A549 (cell line): ENCODE measurements around the gene DPEP2.

Source experiments
- EP300 ChIP-seq, 2 experiments: fragments of >200 bp; sonication (Bioruptor Twin); formaldehyde crosslinking; IDR thresholded peaks; 2 replicates in 1 of 2; 3 replicates in 1 of 2; pipeline ENCODE4 v1.6.1; 2016 to 2017
- KDM1A ChIP-seq: fragments of 200-600 bp; sonication (generic); IDR thresholded peaks from 2 replicates; pipeline ENCODE4 v1.6.1; 2016; ENCODE audit warnings: low read depth, mild to moderate bottlenecking
- POLR2A ChIP-seq: IDR thresholded peaks from 2 replicates; pipeline ENCODE4 v1.6.1; 2012; ENCODE audit warnings: mild to moderate bottlenecking, low read length
- TF ChIP-seq, protein P1 (sequence below): IDR thresholded peaks from 2 replicates; pipeline ENCODE4 v1.6.1; 2012
- TF ChIP-seq, protein P2 (sequence below): fragments of >200 bp; sonication (Bioruptor Twin); formaldehyde crosslinking; IDR thresholded peaks from 3 replicates; pipeline ENCODE4 v1.5.1; 2016
- TF ChIP-seq, protein P3 (sequence below): fragments of 450-650 bp; IDR thresholded peaks from 2 replicates; pipeline ENCODE4 v1.6.1; 2014; ENCODE audit warnings: antibody characterized with exemption

DNA sequence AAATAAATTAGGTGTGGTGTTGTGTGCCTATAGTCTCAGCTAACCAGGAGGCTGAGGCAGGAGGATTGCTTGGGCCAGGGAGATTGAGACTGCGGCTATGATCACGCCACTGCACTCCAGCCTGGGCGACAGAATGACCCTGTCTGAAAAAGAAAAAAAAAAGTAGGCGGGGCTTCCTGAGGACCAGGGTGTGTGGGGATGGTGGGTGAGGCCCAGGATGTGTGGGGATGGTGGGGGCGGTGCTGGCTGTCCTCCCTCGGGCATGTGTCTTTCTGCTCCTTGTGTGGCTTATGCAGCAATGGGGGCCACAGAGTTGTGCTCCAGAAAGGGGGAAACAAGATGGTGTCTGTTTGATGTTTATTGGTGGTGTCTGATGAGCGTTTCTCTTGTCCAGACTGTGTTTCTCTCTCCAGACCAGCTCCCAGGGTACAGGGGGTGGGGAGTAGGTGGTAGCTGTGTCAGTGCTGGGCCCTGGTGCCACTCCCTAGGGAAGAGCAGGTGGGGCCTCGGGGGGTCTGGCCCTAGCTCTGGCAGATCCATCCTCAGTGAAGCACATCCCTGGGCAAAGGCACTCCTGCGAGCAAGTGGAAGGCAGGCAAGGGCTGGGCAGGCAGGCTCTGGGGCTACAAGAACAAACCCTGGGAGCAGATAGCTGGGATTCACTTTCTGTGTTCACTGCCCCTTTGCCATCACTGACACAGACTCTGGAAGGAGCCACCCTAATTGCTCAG lies 57.6 kb downstream of the DPEP2 start:
- no peak for TF ChIP-seq POLR2A
- TF ChIP-seq, protein P1, sequence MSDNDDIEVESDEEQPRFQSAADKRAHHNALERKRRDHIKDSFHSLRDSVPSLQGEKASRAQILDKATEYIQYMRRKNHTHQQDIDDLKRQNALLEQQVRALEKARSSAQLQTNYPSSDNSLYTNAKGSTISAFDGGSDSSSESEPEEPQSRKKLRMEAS = no peak
- TF ChIP-seq, protein P2, sequence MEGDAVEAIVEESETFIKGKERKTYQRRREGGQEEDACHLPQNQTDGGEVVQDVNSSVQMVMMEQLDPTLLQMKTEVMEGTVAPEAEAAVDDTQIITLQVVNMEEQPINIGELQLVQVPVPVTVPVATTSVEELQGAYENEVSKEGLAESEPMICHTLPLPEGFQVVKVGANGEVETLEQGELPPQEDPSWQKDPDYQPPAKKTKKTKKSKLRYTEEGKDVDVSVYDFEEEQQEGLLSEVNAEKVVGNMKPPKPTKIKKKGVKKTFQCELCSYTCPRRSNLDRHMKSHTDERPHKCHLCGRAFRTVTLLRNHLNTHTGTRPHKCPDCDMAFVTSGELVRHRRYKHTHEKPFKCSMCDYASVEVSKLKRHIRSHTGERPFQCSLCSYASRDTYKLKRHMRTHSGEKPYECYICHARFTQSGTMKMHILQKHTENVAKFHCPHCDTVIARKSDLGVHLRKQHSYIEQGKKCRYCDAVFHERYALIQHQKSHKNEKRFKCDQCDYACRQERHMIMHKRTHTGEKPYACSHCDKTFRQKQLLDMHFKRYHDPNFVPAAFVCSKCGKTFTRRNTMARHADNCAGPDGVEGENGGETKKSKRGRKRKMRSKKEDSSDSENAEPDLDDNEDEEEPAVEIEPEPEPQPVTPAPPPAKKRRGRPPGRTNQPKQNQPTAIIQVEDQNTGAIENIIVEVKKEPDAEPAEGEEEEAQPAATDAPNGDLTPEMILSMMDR = no peak
- TF ChIP-seq EP300 (IDR thresholded peaks at IDR 0.05) = no peak
- TF ChIP-seq, protein P3, sequence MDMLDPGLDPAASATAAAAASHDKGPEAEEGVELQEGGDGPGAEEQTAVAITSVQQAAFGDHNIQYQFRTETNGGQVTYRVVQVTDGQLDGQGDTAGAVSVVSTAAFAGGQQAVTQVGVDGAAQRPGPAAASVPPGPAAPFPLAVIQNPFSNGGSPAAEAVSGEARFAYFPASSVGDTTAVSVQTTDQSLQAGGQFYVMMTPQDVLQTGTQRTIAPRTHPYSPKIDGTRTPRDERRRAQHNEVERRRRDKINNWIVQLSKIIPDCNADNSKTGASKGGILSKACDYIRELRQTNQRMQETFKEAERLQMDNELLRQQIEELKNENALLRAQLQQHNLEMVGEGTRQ = no peak
- no peak for TF ChIP-seq KDM1A
